A673 (cell line): ENCODE results near the gene CHMP1A. TPM values are rescaled to one million over a fixed set of nuclear protein-coding genes. Genes with fewer than 3 reads are reported as not detected.
A peak's percentile ranks its signal among the peaks of the same experiment; 100 is the strongest.

ENCODE experiments used
- BruUV-seq: library from RNA; stranded (reverse); fragments of 400-500 nt; replicated peaks from 2 replicates; lab custom pipeline; 2021; lab: Mats Ljungman, UMichigan
- CTCF ChIA-PET: fragments of 300-600 bp; sonication (Branson Sonifier 250); formaldehyde crosslinking; loops from one replicate; lab custom pipeline; 2022; ENCODE audit warnings: antibody characterized with exemption; lab: Charles Lee
- POLR2A ChIA-PET: fragments of 300-600 bp; sonication (Branson Sonifier 250); formaldehyde crosslinking; loops from one replicate; lab custom pipeline; 2022; ENCODE audit warnings: antibody characterized with exemption; ENCODE audit not compliant: low non-redundant PET; lab: Charles Lee
- DNase-seq: peaks from one replicate; pipeline ENCODE4 v3.0.0-alpha.2; 2015; ENCODE audit warnings: low spot score
- H3K27ac ChIP-seq: fragments of 200-600 bp; sonication (generic); 2 replicates; pipeline ENCODE4 v1.5.1; 2016; ENCODE audit warnings: mixed run types, low read depth, mild to moderate bottlenecking, mixed read lengths, antibody characterized with exemption, low read length; ENCODE audit not compliant: poor library complexity, severe bottlenecking
- H3K27me3 ChIP-seq: fragments of 200-600 bp; sonication (generic); replicated peaks from 2 replicates; pipeline ENCODE4 v1.6.1; 2017; ENCODE audit warnings: mixed run types, low read depth, mild to moderate bottlenecking, mixed read lengths, antibody characterized with exemption, low read length; ENCODE audit not compliant: insufficient read depth, poor library complexity
- H3K36me3 ChIP-seq: fragments of 200-600 bp; sonication (generic); 2 replicates; pipeline ENCODE4 v1.6.1; 2016; ENCODE audit warnings: mixed run types, mild to moderate bottlenecking, mixed read lengths, antibody characterized with exemption, low read length; ENCODE audit not compliant: insufficient read depth, poor library complexity, severe bottlenecking
- H3K4me1 ChIP-seq: fragments of 200-600 bp; sonication (generic); 2 replicates; pipeline ENCODE4 v1.6.1; 2017; ENCODE audit warnings: mixed run types, mild to moderate bottlenecking, mixed read lengths, antibody characterized with exemption, low read length; ENCODE audit not compliant: insufficient read depth, poor library complexity, severe bottlenecking
- H3K4me3 ChIP-seq: fragments of 200-600 bp; sonication (generic); 2 replicates; pipeline ENCODE4 v1.5.1; 2016; ENCODE audit warnings: low read depth, mixed run types, mild to moderate bottlenecking, mixed read lengths, low read length; ENCODE audit not compliant: poor library complexity, severe bottlenecking
- H3K9me3 ChIP-seq: fragments of 200-600 bp; sonication (generic); 2 replicates; pipeline ENCODE4 v1.6.1; 2016; ENCODE audit warnings: mixed run types, low read depth, mild to moderate bottlenecking, mixed read lengths, antibody characterized with exemption, low read length; ENCODE audit not compliant: poor library complexity, severe bottlenecking
- EZH2 ChIP-seq: fragments of 200-600 bp; sonication (generic); IDR thresholded peaks from 2 replicates; pipeline ENCODE4 v1.6.1; 2017; ENCODE audit warnings: borderline replicate concordance, low read depth, mild to moderate bottlenecking, mixed read lengths, antibody characterized with exemption, low read length; ENCODE audit not compliant: poor library complexity, severe bottlenecking
- intact Hi-C: fragments of 100-400 bp; cut with micrococcal nuclease; formaldehyde crosslinking; loops from one replicate; pipeline ENCODE4 v1.10.0; 2022; ENCODE audit not compliant: unreplicated experiment
- total RNA-seq: library from RNA; stranded (reverse); gene quantifications from 2 replicates; pipeline ENCODE4 v1.2.3, GENCODE V29; 2021
- TF ChIP-seq, protein P1 (sequence below): fragments of 300-800, 200-600 bp; sonication (generic); conservative IDR thresholded peaks from 2 replicates; pipeline ENCODE4 v1.5.1; 2017; ENCODE audit warnings: low read depth, mild to moderate bottlenecking, antibody characterized with exemption, low read length, moderate library complexity, mixed read lengths

Gene CHMP1A
- total RNA-seq, 1 experiment from 2014 or later, result 110 TPM

DNA sequence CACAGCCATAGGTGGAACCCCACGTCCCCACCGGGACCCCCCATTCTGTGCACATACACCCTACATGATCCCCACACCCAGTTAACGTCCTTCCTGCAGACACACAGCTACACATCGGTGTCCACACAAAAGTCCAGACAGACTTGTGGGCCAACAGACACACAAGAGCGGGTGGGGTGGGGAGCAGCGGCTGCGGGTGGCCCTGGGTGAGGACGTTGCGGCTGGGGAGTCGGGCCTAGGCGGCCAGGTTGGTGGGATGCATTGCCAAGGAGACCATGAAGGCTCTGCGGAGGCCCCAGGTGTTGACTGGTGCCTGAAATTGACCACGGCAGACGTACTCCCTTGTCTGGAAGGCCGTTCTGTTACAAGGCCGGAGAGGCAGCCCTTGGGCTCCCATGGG is 52.7 kb downstream of the CHMP1A start:
- H3K4me3 ChIP-seq, result no peak overlapping the region
- BruUV-seq, result no TSS peak
- H3K9me3 ChIP-seq, result no peaks in the 10 kb centered on the region
- TF ChIP-seq, protein P1, sequence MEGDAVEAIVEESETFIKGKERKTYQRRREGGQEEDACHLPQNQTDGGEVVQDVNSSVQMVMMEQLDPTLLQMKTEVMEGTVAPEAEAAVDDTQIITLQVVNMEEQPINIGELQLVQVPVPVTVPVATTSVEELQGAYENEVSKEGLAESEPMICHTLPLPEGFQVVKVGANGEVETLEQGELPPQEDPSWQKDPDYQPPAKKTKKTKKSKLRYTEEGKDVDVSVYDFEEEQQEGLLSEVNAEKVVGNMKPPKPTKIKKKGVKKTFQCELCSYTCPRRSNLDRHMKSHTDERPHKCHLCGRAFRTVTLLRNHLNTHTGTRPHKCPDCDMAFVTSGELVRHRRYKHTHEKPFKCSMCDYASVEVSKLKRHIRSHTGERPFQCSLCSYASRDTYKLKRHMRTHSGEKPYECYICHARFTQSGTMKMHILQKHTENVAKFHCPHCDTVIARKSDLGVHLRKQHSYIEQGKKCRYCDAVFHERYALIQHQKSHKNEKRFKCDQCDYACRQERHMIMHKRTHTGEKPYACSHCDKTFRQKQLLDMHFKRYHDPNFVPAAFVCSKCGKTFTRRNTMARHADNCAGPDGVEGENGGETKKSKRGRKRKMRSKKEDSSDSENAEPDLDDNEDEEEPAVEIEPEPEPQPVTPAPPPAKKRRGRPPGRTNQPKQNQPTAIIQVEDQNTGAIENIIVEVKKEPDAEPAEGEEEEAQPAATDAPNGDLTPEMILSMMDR, result no peak
- no peak for TF ChIP-seq EZH2
- H3K4me1 ChIP-seq, result peaks cover 14% of the 10 kb centered on the region
- intact Hi-C loops, result no loop called here
- ChIA-PET POLR2A (no interaction called here), CTCF (no interaction called here)
- DNase-seq, result no peak
- H3K27me3 ChIP-seq, result no peaks in the 10 kb centered on the region
- no peak overlapping the region for H3K27ac ChIP-seq
- H3K36me3 ChIP-seq, result no peaks in the 10 kb centered on the region

DNA sequence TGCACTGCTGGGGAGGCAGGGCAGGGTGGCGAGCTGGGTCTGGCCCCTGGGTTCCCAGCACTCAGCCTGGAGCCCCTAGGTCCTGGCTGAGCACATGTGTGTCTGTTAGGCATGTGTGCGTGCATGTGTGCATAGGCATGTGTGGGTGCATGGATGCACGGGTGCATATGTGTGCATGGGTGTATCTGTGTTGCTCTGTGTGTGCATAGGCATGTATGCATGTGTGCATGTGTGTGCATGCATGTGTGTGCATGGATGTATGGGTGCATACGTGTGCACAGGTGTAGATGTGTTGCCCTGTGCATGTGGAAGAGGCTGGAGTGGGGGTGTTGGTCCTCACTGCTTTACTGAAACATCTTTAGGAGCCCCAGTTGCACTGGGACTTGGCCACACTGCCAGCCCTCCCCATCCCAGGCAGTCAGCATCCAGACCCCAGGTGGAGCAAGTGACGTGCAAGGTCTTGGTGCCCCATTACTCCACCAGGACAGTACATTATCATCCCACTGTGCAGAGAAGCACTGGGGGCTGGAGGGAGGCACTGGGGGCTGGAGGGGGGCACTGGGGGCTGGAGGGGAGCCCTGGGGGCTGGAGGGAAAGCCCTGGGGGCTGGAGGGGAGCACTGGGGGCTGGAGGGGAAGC is 54.4 kb downstream of the CHMP1A start:
- intact Hi-C loops, result no loop called here
- H3K27ac ChIP-seq, result no peak overlapping the region

DNA sequence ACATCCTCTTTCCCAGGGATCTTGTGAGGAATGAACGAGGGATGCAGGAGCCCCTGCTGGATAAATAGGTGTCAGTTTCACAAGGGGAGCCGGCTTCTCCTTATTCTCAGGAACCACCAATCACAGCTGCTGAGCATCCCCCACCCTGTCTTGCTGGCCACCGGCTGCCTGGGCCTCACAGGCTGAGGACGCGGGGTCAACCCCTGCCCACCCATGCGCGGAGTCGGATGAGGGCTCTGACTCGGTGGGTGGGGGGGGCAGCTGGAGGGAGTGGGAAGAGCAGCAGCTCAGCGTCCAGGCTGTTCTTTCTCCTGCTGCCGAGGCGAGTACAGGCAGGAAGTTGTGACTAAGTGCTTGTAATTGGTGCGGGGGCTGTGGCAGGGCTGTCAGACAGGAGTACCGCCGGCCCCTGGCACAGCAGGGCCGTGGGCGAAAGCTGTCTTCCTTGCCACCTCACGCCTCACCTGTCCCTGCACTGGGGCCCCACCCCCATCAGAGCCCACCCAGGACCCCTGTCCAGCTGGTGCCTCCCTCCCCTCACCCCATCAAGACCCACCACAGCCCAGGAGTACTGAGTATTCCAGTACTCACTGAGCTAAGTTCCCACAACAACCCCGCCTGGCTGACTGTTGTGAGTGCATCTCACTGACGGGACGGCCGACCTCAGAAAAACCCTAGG is 55.1 kb downstream of the CHMP1A start:
- TF ChIP-seq, protein P1, result no peak
- TF ChIP-seq EZH2, result no peak
- peak; percentile 88 for DNase-seq
- Histone ChIP-seq H3K4me3 (peak overlapping the region; percentile 28), H3K4me1 (peaks cover 14% of the 10 kb centered on the region), H3K36me3 (no peaks in the 10 kb centered on the region), H3K27me3 (no peaks in the 10 kb centered on the region), H3K27ac (no peak overlapping the region), H3K9me3 (no peaks in the 10 kb centered on the region)
- intact Hi-C loops, result no loop called here
- ChIA-PET CTCF (interaction anchor here (0.6 kb wide), 1 partner anchor 84 kb away, joined by 3 read pairs; the partner anchor contains the start of gene CDK10), POLR2A (no interaction called here)
- no TSS peak for BruUV-seq

More for the DNA sequence above, 54.4 kb downstream of the CHMP1A start:
- BruUV-seq, result no TSS peak
- Histone ChIP-seq H3K27me3 (no peaks in the 10 kb centered on the region), H3K36me3 (no peaks in the 10 kb centered on the region), H3K9me3 (no peaks in the 10 kb centered on the region), H3K4me3 (peak overlapping the region; percentile 28), H3K4me1 (peaks cover 14% of the 10 kb centered on the region)
- no peak for TF ChIP-seq EZH2
- TF ChIP-seq, protein P1, result no peak
- no peak for DNase-seq
- POLR2A ChIA-PET, result no interaction called here
- CTCF ChIA-PET, result interaction anchor here (0.6 kb wide), 1 partner anchor 84 kb away, joined by 3 read pairs; the partner anchor contains the start of gene CDK10
